Ishikawa (cell line): ENCODE data around the gene BACE1-AS.

Experiments used
- CEBPB ChIP-seq: IDR thresholded peaks from 2 replicates; pipeline ENCODE4 v1.6.1; 2012
- CREB1 ChIP-seq: IDR thresholded peaks from 2 replicates; pipeline ENCODE4 v1.6.1; 2012; ENCODE audit warnings: low read depth
- EGR1 ChIP-seq: IDR thresholded peaks from 2 replicates; pipeline ENCODE4 v1.6.1; 2012
- EP300 ChIP-seq: IDR thresholded peaks from 2 replicates; pipeline ENCODE4 v1.6.1; 2012; ENCODE audit warnings: borderline replicate concordance
- FOXM1 ChIP-seq: IDR thresholded peaks from 2 replicates; pipeline ENCODE4 v1.6.1; 2012; ENCODE audit warnings: low read depth, borderline replicate concordance
- NFIC ChIP-seq: IDR thresholded peaks from 2 replicates; pipeline ENCODE4 v1.6.1; 2012
- RAD21 ChIP-seq: IDR thresholded peaks from 2 replicates; pipeline ENCODE4 v1.6.1; 2012; ENCODE audit warnings: low read depth
- REST ChIP-seq: IDR thresholded peaks from 2 replicates; pipeline ENCODE4 v1.6.1; 2012; ENCODE audit warnings: low read depth, mild to moderate bottlenecking
- TAF1 ChIP-seq: IDR thresholded peaks from 2 replicates; pipeline ENCODE4 v1.6.1; 2012; ENCODE audit warnings: low read depth, mild to moderate bottlenecking
- TCF12 ChIP-seq: IDR thresholded peaks from 2 replicates; pipeline ENCODE4 v1.6.1; 2012; ENCODE audit warnings: low read depth
- TEAD4 ChIP-seq: IDR thresholded peaks from 2 replicates; pipeline ENCODE4 v1.6.1; 2012
- YY1 ChIP-seq: IDR thresholded peaks from 2 replicates; pipeline ENCODE4 v1.6.1; 2012; ENCODE audit warnings: low read depth
- ZBTB7A ChIP-seq: IDR thresholded peaks from 2 replicates; pipeline ENCODE4 v1.6.1; 2012; ENCODE audit warnings: low read depth
- TF ChIP-seq, protein P1 (sequence below): IDR thresholded peaks from 2 replicates; pipeline ENCODE4 v1.6.1; 2012
- TF ChIP-seq, protein P2 (sequence below): IDR thresholded peaks from 2 replicates; pipeline ENCODE4 v1.6.1; 2012

BACE1-AS gene

DNA sequence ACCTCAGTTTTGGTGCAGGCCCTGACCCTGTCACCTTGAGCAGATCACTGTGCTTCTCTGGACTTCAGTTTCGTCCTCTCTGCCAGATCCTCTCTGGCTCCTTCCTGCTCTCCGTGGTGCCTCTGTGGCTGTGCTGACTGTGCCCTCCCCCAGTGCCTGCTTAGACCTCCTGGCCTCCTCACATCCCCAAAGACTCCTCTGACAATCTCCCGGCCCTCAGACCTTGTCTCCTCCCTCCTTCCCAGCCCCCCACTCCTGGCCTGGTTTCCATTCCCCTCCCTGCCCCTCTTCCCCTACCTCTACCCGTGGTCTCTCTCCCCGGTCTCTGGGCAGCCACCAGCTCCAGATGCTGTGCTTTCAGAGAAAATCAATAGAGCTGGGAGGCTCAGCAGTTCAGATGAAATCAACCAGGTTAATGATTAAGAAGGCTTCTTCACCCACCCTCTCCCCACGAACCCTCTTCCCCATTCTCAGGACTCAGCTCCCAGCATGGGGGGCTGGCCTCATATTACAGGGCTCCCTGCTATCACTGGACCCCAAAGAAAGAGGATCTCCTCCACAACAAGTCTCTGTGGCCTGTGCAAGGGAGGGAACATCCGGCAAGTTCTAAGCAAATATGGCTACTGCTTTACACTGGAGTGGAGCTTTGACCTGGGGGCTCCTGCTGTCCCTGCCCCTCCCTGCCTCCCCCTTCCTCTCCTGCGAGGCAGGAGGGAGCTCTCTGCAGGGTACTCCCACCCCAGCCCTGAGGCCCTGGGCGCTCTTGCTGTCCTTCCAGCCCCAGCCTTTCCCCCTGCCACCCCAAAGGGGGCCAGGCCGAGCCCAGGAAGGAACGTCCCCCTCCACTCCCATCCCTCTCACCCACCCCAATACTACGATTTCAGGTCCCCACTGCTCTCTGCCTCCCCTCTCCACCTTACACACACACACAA, 8.5 kb downstream of the BACE1-AS start:
- TF ChIP-seq EP300, result no peak
- no peak for TF ChIP-seq TCF12
- no peak for TF ChIP-seq NFIC
- TF ChIP-seq TEAD4, result no peak
- no peak for TF ChIP-seq REST
- TF ChIP-seq RAD21, result no peak
- TF ChIP-seq, protein P1, sequence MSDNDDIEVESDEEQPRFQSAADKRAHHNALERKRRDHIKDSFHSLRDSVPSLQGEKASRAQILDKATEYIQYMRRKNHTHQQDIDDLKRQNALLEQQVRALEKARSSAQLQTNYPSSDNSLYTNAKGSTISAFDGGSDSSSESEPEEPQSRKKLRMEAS, result no peak
- no peak for TF ChIP-seq TAF1
- TF ChIP-seq EGR1, result no peak
- TF ChIP-seq, protein P2, sequence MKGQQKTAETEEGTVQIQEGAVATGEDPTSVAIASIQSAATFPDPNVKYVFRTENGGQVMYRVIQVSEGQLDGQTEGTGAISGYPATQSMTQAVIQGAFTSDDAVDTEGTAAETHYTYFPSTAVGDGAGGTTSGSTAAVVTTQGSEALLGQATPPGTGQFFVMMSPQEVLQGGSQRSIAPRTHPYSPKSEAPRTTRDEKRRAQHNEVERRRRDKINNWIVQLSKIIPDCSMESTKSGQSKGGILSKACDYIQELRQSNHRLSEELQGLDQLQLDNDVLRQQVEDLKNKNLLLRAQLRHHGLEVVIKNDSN, result no peak
- no peak for TF ChIP-seq YY1
- no peak for TF ChIP-seq ZBTB7A
- TF ChIP-seq CREB1, result no peak
- TF ChIP-seq CEBPB, result no peak
- TF ChIP-seq FOXM1, result no peak

DNA sequence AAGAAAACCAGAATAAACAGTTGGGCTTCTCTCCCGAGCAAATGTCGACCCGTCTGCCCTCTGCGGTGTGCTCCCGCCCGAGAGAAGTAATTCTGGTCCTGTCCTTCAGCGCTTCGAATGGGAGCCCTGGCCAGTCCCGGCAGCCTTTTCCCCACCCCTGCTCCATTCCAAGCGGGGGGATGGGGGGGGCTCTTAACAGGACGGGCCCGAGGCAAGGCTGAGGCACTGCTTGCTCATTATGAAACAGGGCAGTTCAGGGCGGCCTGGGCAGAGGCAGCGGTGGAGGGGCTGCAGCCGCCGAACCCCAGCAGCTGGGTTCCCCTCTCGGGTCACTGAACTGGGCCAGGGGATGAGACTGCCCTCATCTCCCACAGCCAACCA, 9.1 kb downstream of the BACE1-AS start:
- TF ChIP-seq EGR1, result no peak
- no peak for TF ChIP-seq TAF1
- no peak for TF ChIP-seq CREB1
- TF ChIP-seq ZBTB7A, result no peak
- TF ChIP-seq FOXM1, result no peak
- TF ChIP-seq CEBPB, result no peak
- no peak for TF ChIP-seq YY1

DNA sequence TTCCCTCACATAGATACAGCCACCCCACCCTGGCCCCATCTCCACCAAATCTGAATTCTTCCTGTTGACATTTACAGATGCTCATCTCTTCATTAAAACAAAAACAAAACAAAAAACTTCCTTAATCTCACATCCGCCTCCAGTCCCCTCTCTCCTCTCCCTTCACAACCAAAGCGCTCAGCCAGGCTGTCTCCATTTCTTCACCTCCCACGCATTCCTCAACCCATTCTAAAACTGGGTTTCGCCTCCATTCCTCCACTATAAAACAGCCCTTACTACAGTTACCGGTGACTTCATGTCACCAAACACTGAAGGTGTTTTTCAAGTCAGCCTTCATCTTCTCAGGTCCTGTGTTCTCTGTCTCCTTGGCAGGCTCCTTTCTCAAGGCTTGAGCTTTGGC, 9.6 kb downstream of the BACE1-AS start:
- no peak for TF ChIP-seq TEAD4
- TF ChIP-seq REST, result no peak
- TF ChIP-seq YY1, result no peak
- no peak for TF ChIP-seq EGR1
- no peak for TF ChIP-seq EP300
- TF ChIP-seq TCF12, result no peak
- TF ChIP-seq CEBPB, result no peak
- TF ChIP-seq CREB1, result no peak
- TF ChIP-seq FOXM1, result no peak

DNA sequence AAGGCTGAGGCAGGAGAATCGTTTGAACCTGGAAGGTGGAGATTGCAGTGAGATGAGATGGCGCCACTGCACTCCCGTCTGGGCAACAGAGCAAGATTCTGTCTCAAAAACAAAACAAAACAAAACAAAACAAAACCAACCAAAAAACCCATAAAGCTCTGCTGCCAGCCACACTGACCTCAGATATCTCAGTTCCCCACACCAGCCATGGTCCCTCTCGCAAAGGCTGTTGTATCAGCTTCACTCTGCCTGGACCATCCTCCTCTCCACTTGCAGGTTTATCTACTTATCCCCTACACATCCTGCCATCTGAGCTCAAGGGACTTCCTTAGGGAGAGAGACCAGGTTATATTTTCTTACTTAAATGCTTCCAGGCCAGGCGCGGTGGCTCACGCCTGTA, 11.1 kb downstream of the BACE1-AS start:
- TF ChIP-seq EGR1, result no peak
- TF ChIP-seq TEAD4, result no peak
- TF ChIP-seq, protein P1, result no peak
- no peak for TF ChIP-seq TCF12
- TF ChIP-seq NFIC, result no peak
- TF ChIP-seq, protein P2, result no peak
- TF ChIP-seq REST, result no peak
